Tongue (tissue), 2 donors: ENCODE data around the gene GTSE1. TPM values are rescaled to one million over a fixed set of nuclear protein-coding genes. Genes with fewer than 3 reads are reported as not detected.

ENCODE experiments used
- DNase-seq: peaks from one replicate; pipeline ENCODE4 v3.0.0-alpha.2; 2015
- total RNA-seq: library from RNA; depleted of rRNA; stranded (reverse); fragments of >200 nt; gene quantifications from one replicate; pipeline ENCODE4 v1.2.3, GENCODE V29; 2014

GTSE1 gene
- total RNA-seq, 1 donor from 2014 or later: 5.5 TPM

- DNase-seq: no peak
Observed at GRCh38 chr22:46275455-46276122, 21.1 kb upstream of the GTSE1 start.

GRCh38 chr22:46276563-46276962, 20.1 kb upstream of the GTSE1 start:
- no peak for DNase-seq

GRCh38 chr22:46278656-46279645, 17.7 kb upstream of the GTSE1 start:
- DNase-seq: no peak

GRCh38 chr22:46280063-46280817, 16.4 kb upstream of the GTSE1 start:
- no peak for DNase-seq

GRCh38 chr22:46280999-46281623, 15.6 kb upstream of the GTSE1 start:
- DNase-seq: no peak

GRCh38 chr22:46281866-46282678, 14.6 kb upstream of the GTSE1 start:
- DNase-seq: no peak

GRCh38 chr22:46286006-46286405, 10.7 kb upstream of the GTSE1 start:
- DNase-seq: no peak

- no peak for DNase-seq
Observed at GRCh38 chr22:46286941-46287872, 9.5 kb upstream of the GTSE1 start.

- DNase-seq: no peak
Observed at GRCh38 chr22:46287873-46288751, 8.6 kb upstream of the GTSE1 start.

- no peak for DNase-seq
Observed at GRCh38 chr22:46288846-46289243, 7.8 kb upstream of the GTSE1 start.

- no peak for DNase-seq
Observed at GRCh38 chr22:46289244-46289891, 7.3 kb upstream of the GTSE1 start.

GRCh38 chr22:46290121-46290842, 6.4 kb upstream of the GTSE1 start:
- no peak for DNase-seq

GRCh38 chr22:46290843-46291785, 5.6 kb upstream of the GTSE1 start:
- no peak for DNase-seq

- no peak for DNase-seq
Observed at GRCh38 chr22:46292173-46292572, 4.5 kb upstream of the GTSE1 start.

GRCh38 chr22:46292732-46293131, 3.9 kb upstream of the GTSE1 start:
- DNase-seq: no peak

GRCh38 chr22:46293577-46294260, 3.0 kb upstream of the GTSE1 start:
- DNase-seq: peak; percentile 25
